HG03378 (cell line): ENCODE results near the gene GPA33.

Experiments used
- ATAC-seq: cut with Tn5 transposase; IDR thresholded peaks from one replicate; pipeline ENCODE4 v1.9.1; 2021; ENCODE audit warnings: mild to moderate bottlenecking, moderate library complexity; ENCODE audit not compliant: unreplicated experiment

Gene GPA33

GRCh38 chr1:167088746-167089417 is 1.3 kb downstream of the GPA33 start:
- no peak for ATAC-seq

- no peak for ATAC-seq
Measured at GRCh38 chr1:167086768-167087167, 3.4 kb downstream of the GPA33 start.

- no peak for ATAC-seq
Measured at GRCh38 chr1:167086033-167086432, 4.1 kb downstream of the GPA33 start.

GRCh38 chr1:167084757-167085156 is 5.4 kb downstream of the GPA33 start:
- no peak for ATAC-seq

- ATAC-seq, result no peak
Measured at GRCh38 chr1:167083871-167084270, 6.3 kb downstream of the GPA33 start.

GRCh38 chr1:167083066-167083665 is 7.0 kb downstream of the GPA33 start:
- no peak for ATAC-seq

GRCh38 chr1:167082511-167083027 is 7.6 kb downstream of the GPA33 start:
- no peak for ATAC-seq

GRCh38 chr1:167081594-167082156 is 8.5 kb downstream of the GPA33 start:
- no peak for ATAC-seq

GRCh38 chr1:167077868-167078210 is 12.3 kb downstream of the GPA33 start:
- no peak for ATAC-seq

GRCh38 chr1:167077128-167077867 is 12.9 kb downstream of the GPA33 start:
- ATAC-seq, result no peak

GRCh38 chr1:167076136-167076710 is 14.0 kb downstream of the GPA33 start:
- no peak for ATAC-seq

- ATAC-seq, result no peak
Measured at GRCh38 chr1:167071286-167071685, 18.9 kb downstream of the GPA33 start.

GRCh38 chr1:167068761-167069160 is 21.4 kb downstream of the GPA33 start:
- no peak for ATAC-seq

- ATAC-seq, result no peak
Measured at GRCh38 chr1:167067904-167068303, 22.3 kb downstream of the GPA33 start.

- no peak for ATAC-seq
Measured at GRCh38 chr1:167066333-167067122, 23.6 kb downstream of the GPA33 start.

- ATAC-seq, result no peak
Measured at GRCh38 chr1:167065471-167065870, 24.7 kb downstream of the GPA33 start.

- no peak for ATAC-seq
Measured at GRCh38 chr1:167064621-167065020, 25.6 kb downstream of the GPA33 start.

- no peak for ATAC-seq
Measured at GRCh38 chr1:167061073-167061464, 29.1 kb downstream of the GPA33 start.

- ATAC-seq, result no peak
Measured at GRCh38 chr1:167060141-167061072, 29.8 kb downstream of the GPA33 start.

- no peak for ATAC-seq
Measured at GRCh38 chr1:167059809-167060107, 30.4 kb downstream of the GPA33 start.
